ENCODE measurements around the gene MIER3.

MIER3 gene

GRCh38 chr5:56941981-56942380, 9.9 kb downstream of the MIER3 start:
- H3K9me3 ChIP-seq: no peaks in the 10 kb centered on the region
- no peaks in the 10 kb centered on the region for H3K27me3 ChIP-seq
- no peaks in the 10 kb centered on the region for H3K4me1 ChIP-seq
- no peak for TF ChIP-seq CTCF (IDR thresholded peaks at IDR 0.05; ENCODE audit: low read depth, low read length)
- peaks cover 90% of the 10 kb centered on the region for H3K36me3 ChIP-seq
- no peak for DNase-seq
- H3K4me3 ChIP-seq (ENCODE audit: low read depth, low read length): no peak overlapping the region

GRCh38 chr5:56938858-56939257, 13.1 kb downstream of the MIER3 start:
- no peak for TF ChIP-seq CTCF (IDR thresholded peaks at IDR 0.05; ENCODE audit: low read depth, low read length)
- Histone ChIP-seq H3K27me3 (no peaks in the 10 kb centered on the region), H3K4me1 (no peaks in the 10 kb centered on the region), H3K9me3 (no peaks in the 10 kb centered on the region), H3K4me3 (ENCODE audit: low read depth, low read length) (no peak overlapping the region), H3K36me3 (peaks cover 94% of the 10 kb centered on the region)
- no peak for DNase-seq

- H3K9me3 ChIP-seq: no peaks in the 10 kb centered on the region
- DNase-seq: no peak
- H3K36me3 ChIP-seq: peaks cover 91% of the 10 kb centered on the region
- no peaks in the 10 kb centered on the region for H3K4me1 ChIP-seq
- H3K27me3 ChIP-seq: no peaks in the 10 kb centered on the region
- TF ChIP-seq CTCF (IDR thresholded peaks at IDR 0.05; ENCODE audit: low read depth, low read length): no peak
- H3K4me3 ChIP-seq (ENCODE audit: low read depth, low read length): no peak overlapping the region
Observed at GRCh38 chr5:56934325-56934724, 17.6 kb downstream of the MIER3 start.

- H3K4me1 ChIP-seq: no peaks in the 10 kb centered on the region; the same call in 1 of the 2 replicates
- H3K36me3 ChIP-seq: peaks cover 65% of the 10 kb centered on the region
- no peak for TF ChIP-seq CTCF (IDR thresholded peaks at IDR 0.05; ENCODE audit: low read depth, low read length)
- H3K27me3 ChIP-seq: no peaks in the 10 kb centered on the region
- no peak overlapping the region for H3K4me3 ChIP-seq (ENCODE audit: low read depth, low read length)
- no peaks in the 10 kb centered on the region for H3K9me3 ChIP-seq
- no peak for DNase-seq
Observed at GRCh38 chr5:56922922-56923321, 29.0 kb downstream of the MIER3 start.

- Histone ChIP-seq H3K36me3 (peaks cover 37% of the 10 kb centered on the region), H3K4me1 (no peaks in the 10 kb centered on the region; the same call in 1 of the 2 replicates), H3K9me3 (no peaks in the 10 kb centered on the region), H3K27me3 (no peaks in the 10 kb centered on the region), H3K4me3 (ENCODE audit: low read depth, low read length) (no peak overlapping the region)
- no peak for TF ChIP-seq CTCF (IDR thresholded peaks at IDR 0.05; ENCODE audit: low read depth, low read length)
- DNase-seq: no peak
Observed at GRCh38 chr5:56919942-56920662, 31.8 kb downstream of the MIER3 start.

- H3K4me3 ChIP-seq (ENCODE audit: low read depth, low read length): no peak overlapping the region
- DNase-seq: no peak
- H3K9me3 ChIP-seq: no peaks in the 10 kb centered on the region
- H3K4me1 ChIP-seq: no peaks in the 10 kb centered on the region; the same call in none of the 2 replicates
- no peaks in the 10 kb centered on the region for H3K27me3 ChIP-seq
- peaks cover 16% of the 10 kb centered on the region for H3K36me3 ChIP-seq
- TF ChIP-seq CTCF (IDR thresholded peaks at IDR 0.05; ENCODE audit: low read depth, low read length): no peak
Observed at GRCh38 chr5:56918054-56918453, 33.9 kb downstream of the MIER3 start.
